GM19240 (cell line): Measurements from ENCODE around the gene ADAM23.

Experiments
- DNase-seq: peaks from one replicate; pipeline ENCODE4 v3.0.0; 2011; ENCODE audit warnings: low spot score; ENCODE audit not compliant: insufficient read length

The ADAM23 gene

GRCh38 chr2:206635015-206635414 is 191.7 kb downstream of the ADAM23 start:
- no peak for DNase-seq

- DNase-seq: no peak
Measured at GRCh38 chr2:206639636-206640035, 196.3 kb downstream of the ADAM23 start.

GRCh38 chr2:206641226-206641625 is 197.9 kb downstream of the ADAM23 start:
- DNase-seq: no peak

- DNase-seq: no peak
Measured at GRCh38 chr2:206642075-206643025, 199.0 kb downstream of the ADAM23 start, which contains the start of gene FAM237A. Gene FAM237A, plus strand, starts transcription at chr2:206642487. Its CDS starts 1,750 bp downstream, at chr2:206644237.

GRCh38 chr2:206647985-206648384 is 204.7 kb downstream of the ADAM23 start:
- DNase-seq: no peak

GRCh38 chr2:206657087-206657486 is 213.8 kb downstream of the ADAM23 start:
- no peak for DNase-seq

GRCh38 chr2:206665251-206665650 is 221.9 kb downstream of the ADAM23 start:
- no peak for DNase-seq
